ENCODE data around the gene LCN10.

LCN10 gene

GRCh38 chr9:136700304-136700703 lies 42.4 kb downstream of the LCN10 start:
- no peak for DNase-seq (ENCODE audit: low read depth)

DNA sequence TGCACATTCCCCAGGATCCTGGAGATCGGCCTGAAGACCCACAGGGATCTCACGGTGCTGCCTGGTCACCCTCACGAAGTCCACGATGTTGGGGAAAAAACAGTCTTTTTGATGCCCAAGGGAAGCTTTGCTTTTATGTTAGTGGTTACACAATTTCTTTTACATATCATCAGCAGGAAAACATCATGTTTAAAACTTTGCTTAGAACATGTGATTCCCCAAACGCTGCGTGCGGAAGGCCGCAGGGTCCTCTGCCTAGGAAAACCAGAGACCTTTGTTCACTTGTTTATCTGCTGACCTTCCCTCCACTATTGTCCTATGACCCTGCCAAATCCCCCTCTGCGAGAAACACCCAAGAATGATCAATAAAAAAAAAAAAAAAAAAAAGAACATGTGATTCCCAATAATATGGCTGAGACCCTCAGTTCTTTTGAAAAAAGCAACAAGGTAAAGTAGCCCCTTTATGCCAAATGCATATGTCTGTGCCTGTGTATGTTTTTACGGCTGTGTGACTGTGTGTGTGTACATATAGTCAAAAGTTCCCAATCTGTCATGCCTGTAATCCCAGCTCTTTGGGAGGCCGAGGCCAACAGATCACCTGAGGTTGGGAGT lies 44.0 kb downstream of the LCN10 start:
- DNase-seq (ENCODE audit: low read depth), result no peak

GRCh38 chr9:136697821-136698526 lies 44.8 kb downstream of the LCN10 start:
- no peak for DNase-seq (ENCODE audit: low read depth)

DNA sequence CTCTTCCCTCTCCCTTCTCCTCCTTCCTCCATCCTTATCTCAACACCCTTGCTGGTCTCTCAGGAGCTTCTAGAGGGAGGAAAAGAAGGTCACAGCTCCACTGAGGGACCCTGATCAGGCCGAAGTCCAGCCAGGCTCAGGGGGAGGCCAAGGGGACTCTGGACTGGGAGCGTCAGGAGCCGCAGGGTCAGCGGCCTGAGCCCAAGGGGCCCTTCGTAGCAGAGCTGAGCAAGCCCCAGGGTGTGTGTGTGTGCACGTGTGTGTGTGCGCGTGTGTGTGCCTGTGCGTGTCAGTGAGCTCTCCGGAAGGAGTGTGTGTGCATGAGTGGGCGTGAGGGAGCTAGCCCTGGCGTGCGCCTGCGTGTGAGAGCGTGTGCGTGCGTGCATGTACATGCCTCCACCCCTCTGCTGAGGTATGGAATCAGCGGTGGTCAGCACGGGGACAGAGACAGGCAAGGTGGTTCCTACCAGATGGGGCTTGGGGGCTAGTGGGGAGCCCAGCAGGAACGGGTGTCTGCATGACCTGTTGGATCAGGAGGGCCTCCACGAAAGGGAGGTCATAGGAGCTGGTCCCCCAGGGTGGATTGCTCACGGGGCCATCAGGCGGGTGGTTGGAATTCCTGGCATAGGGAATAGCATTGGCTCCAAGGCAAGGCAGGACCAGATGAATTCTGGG lies 45.5 kb downstream of the LCN10 start:
- DNase-seq (ENCODE audit: low read depth), result no peak

GRCh38 chr9:136696502-136696901 lies 46.2 kb downstream of the LCN10 start:
- DNase-seq (ENCODE audit: low read depth), result no peak

DNA sequence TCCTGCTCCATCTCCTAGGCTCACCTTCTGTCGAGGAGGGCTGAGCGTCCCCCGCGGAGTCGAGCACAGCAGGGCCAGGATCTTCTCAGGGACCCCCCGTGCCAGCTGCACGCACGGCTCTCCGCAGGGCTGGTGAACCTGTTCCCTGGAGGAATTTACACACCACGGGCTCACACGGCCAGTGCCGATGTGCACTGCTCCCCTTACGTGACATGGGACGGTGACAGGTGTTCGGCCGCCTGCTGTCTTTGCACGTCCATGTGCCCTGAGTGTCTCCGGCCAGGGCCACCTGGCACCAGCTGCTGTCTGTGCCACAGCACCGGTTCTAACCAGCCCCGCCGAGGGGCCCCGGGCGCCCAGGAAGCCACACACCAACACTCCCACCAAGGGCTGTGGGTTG lies 46.8 kb downstream of the LCN10 start:
- DNase-seq (ENCODE audit: low read depth), result no peak

DNA sequence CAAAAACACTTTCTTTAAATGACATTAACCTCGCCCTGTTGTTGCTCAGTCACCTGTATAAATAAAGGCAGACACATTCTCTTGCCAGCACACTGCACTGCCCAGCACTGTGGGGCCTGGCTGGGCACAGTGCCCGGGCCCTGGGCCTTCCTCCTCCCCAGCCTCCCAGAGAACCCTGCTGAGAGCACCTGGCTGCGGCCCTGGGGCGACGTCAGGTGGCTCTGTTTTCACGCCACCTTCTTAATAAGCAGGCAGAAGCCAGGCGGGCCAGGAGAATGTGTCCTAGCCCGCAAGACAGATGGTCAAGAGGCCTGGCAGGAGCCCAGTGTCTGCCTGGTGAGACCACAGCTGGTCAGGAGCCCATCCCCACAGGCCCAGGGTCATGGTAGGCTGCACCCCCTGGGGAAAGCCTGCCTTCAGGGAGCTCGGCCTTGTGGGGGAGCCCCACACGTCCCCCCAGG lies 47.3 kb downstream of the LCN10 start:
- no peak for DNase-seq (ENCODE audit: low read depth)

DNA sequence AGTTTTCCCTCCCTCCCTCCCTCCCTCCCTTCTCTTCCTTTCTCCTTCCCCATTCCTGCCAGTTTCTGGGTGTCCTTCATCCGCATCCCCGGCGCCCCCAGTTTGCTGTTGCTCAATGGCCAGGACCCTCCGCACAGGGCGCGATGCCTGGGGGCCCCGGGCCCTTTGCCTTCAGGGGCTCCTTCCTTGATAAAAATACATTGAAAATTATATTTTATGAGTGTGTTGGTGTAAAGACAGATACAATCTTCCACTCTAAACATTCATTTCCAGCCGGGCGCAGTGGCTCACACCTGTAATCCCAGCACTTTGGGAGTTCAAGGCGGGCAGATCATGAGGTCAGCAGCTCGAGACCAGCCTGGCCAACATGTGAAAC lies 47.9 kb downstream of the LCN10 start:
- no peak for DNase-seq (ENCODE audit: low read depth)

DNA sequence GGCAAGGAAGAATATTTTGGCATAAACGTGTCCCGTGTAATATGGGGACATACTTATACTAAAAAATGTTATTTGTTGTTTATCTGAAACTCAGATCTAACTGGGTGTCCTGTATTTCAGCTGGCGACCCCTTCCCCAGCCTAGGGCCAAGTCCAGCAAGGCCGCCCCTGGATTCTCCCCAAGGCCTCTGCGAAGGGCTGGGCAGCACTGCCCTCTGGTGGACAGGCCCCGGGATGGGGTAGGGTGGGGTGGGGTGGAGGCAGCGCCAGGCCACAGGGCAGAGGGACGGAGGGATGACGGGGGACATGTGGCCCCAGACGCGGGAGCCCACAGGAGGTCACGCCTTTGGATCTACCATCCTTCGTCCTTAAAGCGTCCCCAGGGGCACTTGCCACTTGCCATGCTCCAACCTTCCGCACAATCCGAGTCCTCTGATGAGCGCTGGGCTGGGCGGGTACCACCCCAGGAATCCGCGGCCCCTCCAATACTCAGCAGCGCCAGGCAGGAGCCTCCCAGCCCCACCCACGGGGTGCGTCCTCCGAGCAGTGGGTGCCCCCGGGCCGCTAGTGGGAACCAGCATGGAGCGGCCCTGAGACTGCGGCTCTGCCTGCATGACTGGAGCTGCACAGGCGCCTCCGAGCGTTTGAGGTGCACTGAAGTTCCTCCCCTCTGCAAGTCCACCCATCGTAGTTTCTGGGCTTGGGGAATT lies 48.4 kb downstream of the LCN10 start:
- no peak for DNase-seq (ENCODE audit: low read depth)

- DNase-seq (ENCODE audit: low read depth), result no peak
Measured at GRCh38 chr9:136693490-136694162, 49.1 kb downstream of the LCN10 start.

- no peak for DNase-seq (ENCODE audit: low read depth)
Measured at GRCh38 chr9:136693135-136693489, 49.6 kb downstream of the LCN10 start.

GRCh38 chr9:136692185-136693134 lies 50.3 kb downstream of the LCN10 start:
- no peak for DNase-seq (ENCODE audit: low read depth)

DNA sequence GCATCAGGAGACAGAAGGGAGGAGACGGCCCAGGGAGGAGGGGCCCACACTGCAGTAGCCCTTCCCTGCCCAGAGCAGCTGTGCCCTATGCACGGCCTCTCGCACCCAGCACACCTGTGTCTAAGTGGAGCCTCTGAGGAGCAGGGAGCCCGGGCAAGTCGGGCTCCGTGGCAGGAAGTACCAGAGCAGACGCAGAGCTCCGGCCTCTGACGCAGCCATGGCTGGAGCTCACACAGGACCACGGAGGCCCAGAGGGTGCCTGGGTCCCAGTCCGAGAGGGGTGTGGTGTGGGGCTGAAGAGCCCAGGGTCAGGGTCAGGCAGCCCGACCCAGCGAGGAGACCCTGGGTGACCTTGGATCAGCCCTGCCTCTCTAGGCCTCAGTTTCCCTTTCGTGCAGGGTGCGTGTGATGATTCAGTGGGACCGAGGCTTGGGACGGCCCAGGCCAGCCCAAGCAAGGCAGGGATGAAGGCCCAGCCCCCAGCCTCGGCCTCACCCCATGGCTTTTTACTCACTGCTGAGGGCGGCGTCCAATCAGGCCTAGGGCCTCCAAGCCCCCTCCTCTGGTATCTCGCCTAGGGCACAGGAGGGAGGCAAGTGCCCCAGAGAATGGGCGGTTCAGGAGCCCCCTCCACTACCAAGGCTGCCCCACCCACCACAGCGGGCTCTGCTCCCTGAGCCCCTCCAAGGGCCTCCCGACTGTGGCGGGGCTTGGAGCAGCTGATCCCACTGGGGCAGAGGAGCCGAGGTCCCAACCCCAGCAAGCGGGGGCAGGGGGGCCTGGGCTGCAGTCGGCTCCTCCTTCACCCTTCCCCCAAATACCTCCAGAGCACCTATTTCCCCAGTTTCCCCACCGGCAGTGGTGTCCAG lies 51.2 kb downstream of the LCN10 start:
- DNase-seq (ENCODE audit: low read depth), result no peak

- no peak for DNase-seq (ENCODE audit: low read depth)
Measured at GRCh38 chr9:136690806-136691261, 51.9 kb downstream of the LCN10 start.

DNA sequence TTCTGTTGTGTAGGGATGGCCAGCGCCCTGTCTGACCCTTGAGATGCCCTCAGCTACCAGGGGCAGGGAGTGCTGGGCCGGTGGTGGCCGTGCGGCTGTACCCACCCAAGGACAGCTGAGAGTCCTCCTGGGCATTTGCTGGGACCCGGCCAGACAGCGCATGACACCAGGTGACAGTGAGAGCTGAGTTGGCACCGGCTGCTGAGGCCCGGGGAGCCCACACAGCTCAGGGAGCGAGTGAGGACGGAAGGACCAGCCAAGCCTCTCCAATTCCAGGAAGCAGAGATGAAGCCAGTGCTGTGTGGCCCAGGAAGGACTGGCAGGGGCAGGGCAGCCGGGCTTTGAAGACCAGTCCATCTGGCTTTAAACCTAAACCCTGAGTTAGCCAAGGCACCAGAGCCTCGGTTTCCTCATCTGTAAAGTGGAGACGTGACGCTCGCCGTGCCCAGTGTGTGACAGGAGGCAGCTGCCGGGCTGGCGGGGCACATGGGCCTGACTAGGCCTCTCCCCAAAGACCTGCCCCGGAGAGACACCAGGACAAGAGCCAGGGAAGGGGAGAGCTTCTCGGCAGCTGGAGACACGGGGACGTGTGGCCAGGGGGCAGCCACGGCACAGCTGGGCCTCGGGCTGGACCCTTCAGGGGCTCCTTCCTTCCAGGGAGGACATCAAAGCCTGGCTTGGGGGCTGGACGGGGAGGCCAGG lies 52.5 kb downstream of the LCN10 start:
- no peak for DNase-seq (ENCODE audit: low read depth)

- DNase-seq (ENCODE audit: low read depth), result no peak
Measured at GRCh38 chr9:136689108-136689460, 53.7 kb downstream of the LCN10 start.

GRCh38 chr9:136688274-136689107 lies 54.2 kb downstream of the LCN10 start:
- no peak for DNase-seq (ENCODE audit: low read depth)
